WTC11 (cell line): Measurements from ENCODE around the gene CNOT6. TPM values are rescaled to one million over a fixed set of nuclear protein-coding genes. Genes with fewer than 3 reads are reported as not detected.

Experiments
- ATAC-seq: fragments of 200-7000 bp; cut with Tn5 transposase; 2 replicates; pipeline ENCODE4 v1.10.0; 2021; ENCODE audit warnings: mild to moderate bottlenecking, moderate library complexity
- CTCF ChIA-PET: fragments of 300-600 bp; sonication (Branson Sonifier 250); formaldehyde crosslinking; loops from one replicate; lab custom pipeline; 2021; ENCODE audit warnings: antibody characterized with exemption; lab: Charles Lee
- POLR2A ChIA-PET: fragments of 350-600 bp; sonication (Branson Sonifier 250); formaldehyde crosslinking; loops from one replicate; lab custom pipeline; 2021; ENCODE audit warnings: antibody characterized with exemption; lab: Charles Lee
- DNase-seq: peaks from one replicate; pipeline ENCODE4 v3.0.0; 2021; ENCODE audit warnings: low spot score
- H3K27ac Mint-ChIP-seq: 2 replicates; pipeline ENCODE4 v1.8.0; 2021; ENCODE audit warnings: mixed read lengths
- H3K27me3 Mint-ChIP-seq: 2 replicates; pipeline ENCODE4 v1.8.0; 2021; ENCODE audit warnings: low read depth, mild to moderate bottlenecking, moderate library complexity, mixed read lengths
- H3K36me3 Mint-ChIP-seq: 2 replicates; pipeline ENCODE4 v1.8.0; 2021; ENCODE audit warnings: mixed read lengths
- H3K4me1 Mint-ChIP-seq: 2 replicates; pipeline ENCODE4 v1.8.0; 2022; ENCODE audit warnings: mixed read lengths
- H3K4me3 Mint-ChIP-seq: 2 replicates; pipeline ENCODE4 v1.8.0; 2021; ENCODE audit warnings: mild to moderate bottlenecking, moderate library complexity, mixed read lengths
- H3K9me3 Mint-ChIP-seq: 2 replicates; pipeline ENCODE4 v1.8.0; 2021; ENCODE audit warnings: mixed read lengths
- ATF2 ChIP-seq: sonication (generic); formaldehyde crosslinking; IDR thresholded peaks from 2 replicates; pipeline ENCODE4 v1.8.1; 2022; ENCODE audit warnings: low read depth, missing genetic modification reagents, borderline replicate concordance
- ATF6 ChIP-seq: sonication (generic); formaldehyde crosslinking; IDR thresholded peaks from 2 replicates; pipeline ENCODE4 v1.8.1; 2023; ENCODE audit warnings: mild to moderate bottlenecking, missing genetic modification reagents
- CTCF ChIP-seq: fragments of 200-600 bp; IDR thresholded peaks from 2 replicates; pipeline ENCODE4 v1.8.0; 2022; ENCODE audit warnings: antibody characterized with exemption
- E2F4 ChIP-seq: sonication (generic); formaldehyde crosslinking; IDR thresholded peaks from 2 replicates; pipeline ENCODE4 v1.8.1; 2022; ENCODE audit warnings: low read depth, mild to moderate bottlenecking, moderate library complexity, missing genetic modification reagents, borderline replicate concordance
- EMX1 ChIP-seq: fragments of 250-450 bp; sonication (Bioruptor Pico); IDR thresholded peaks from 2 replicates; pipeline ENCODE4 v1.8.0; 2021; ENCODE audit warnings: mild to moderate bottlenecking
- ERG ChIP-seq: fragments of 250-450 bp; sonication (Bioruptor Pico); IDR thresholded peaks from 2 replicates; pipeline ENCODE4 v1.8.0; 2021; ENCODE audit warnings: mild to moderate bottlenecking
- ESRRA ChIP-seq: sonication (generic); formaldehyde crosslinking; IDR thresholded peaks from 2 replicates; pipeline ENCODE4 v1.8.1; 2022; ENCODE audit warnings: mild to moderate bottlenecking, missing genetic modification reagents, borderline replicate concordance
- ETV6 ChIP-seq: sonication (generic); formaldehyde crosslinking; IDR thresholded peaks from 2 replicates; pipeline ENCODE4 v1.8.1; 2022; ENCODE audit warnings: mild to moderate bottlenecking, missing genetic modification reagents
- FOXP1 ChIP-seq: sonication (generic); formaldehyde crosslinking; IDR thresholded peaks from 2 replicates; pipeline ENCODE4 v1.8.0; 2022; ENCODE audit warnings: missing genetic modification reagents, mild to moderate bottlenecking, moderate library complexity, borderline replicate concordance
- GRHL2 ChIP-seq: fragments of 250-450 bp; sonication (Bioruptor Pico); IDR thresholded peaks from 2 replicates; pipeline ENCODE4 v1.8.0; 2022; ENCODE audit warnings: mild to moderate bottlenecking, moderate library complexity; ENCODE audit not compliant: insufficient replicate concordance, severe bottlenecking
- IRF1 ChIP-seq: sonication (generic); formaldehyde crosslinking; IDR thresholded peaks from 2 replicates; pipeline ENCODE4 v1.8.0; 2023; ENCODE audit warnings: missing genetic modification reagents
- IRF2 ChIP-seq: sonication (generic); formaldehyde crosslinking; IDR thresholded peaks from 2 replicates; pipeline ENCODE4 v1.8.0; 2022; ENCODE audit warnings: low read depth, missing genetic modification reagents, borderline replicate concordance
- NFYB ChIP-seq: sonication (generic); formaldehyde crosslinking; conservative IDR thresholded peaks from 2 replicates; pipeline ENCODE4 v1.8.0; 2022; ENCODE audit warnings: low read depth, missing genetic modification reagents
- NR1H2 ChIP-seq: sonication (generic); formaldehyde crosslinking; IDR thresholded peaks from 2 replicates; pipeline ENCODE4 v1.9.0; 2021; ENCODE audit warnings: mild to moderate bottlenecking, moderate library complexity, missing genetic modification reagents
- PRDM15 ChIP-seq: sonication (generic); formaldehyde crosslinking; IDR thresholded peaks from 2 replicates; pipeline ENCODE4 v1.8.0; 2022; ENCODE audit warnings: missing genetic modification reagents
- TP53 ChIP-seq: sonication (generic); formaldehyde crosslinking; IDR thresholded peaks from 2 replicates; pipeline ENCODE4 v1.8.1; 2023; ENCODE audit warnings: mild to moderate bottlenecking, missing genetic modification reagents
- USF2 ChIP-seq: sonication (generic); formaldehyde crosslinking; IDR thresholded peaks from 2 replicates; pipeline ENCODE4 v1.8.1; 2023; ENCODE audit warnings: mild to moderate bottlenecking, missing genetic modification reagents, moderate library complexity
- ZNF121 ChIP-seq: sonication (generic); formaldehyde crosslinking; IDR thresholded peaks from 2 replicates; pipeline ENCODE4 v1.8.0; 2023; ENCODE audit warnings: missing genetic modification reagents
- ZNF138 ChIP-seq: sonication (generic); formaldehyde crosslinking; conservative IDR thresholded peaks from 2 replicates; pipeline ENCODE4 v1.8.1; 2022; ENCODE audit warnings: mild to moderate bottlenecking, moderate library complexity, missing genetic modification reagents
- total RNA-seq: library from RNA; stranded (reverse); gene quantifications from 3 replicates; pipeline ENCODE4 v1.2.3, GENCODE V29; 2021

The CNOT6 gene
- total RNA-seq, 1 experiment from 2014 or later, result 41.0 TPM

- no peak for TF ChIP-seq ATF2
- TF ChIP-seq, all 79 proteins: peak for 0
These were observed 27.4 kb downstream of the CNOT6 start (continued) for GRCh38 chr5:180521591-180521990.

- Mint-ChIP-seq H3K4me3 (no peak overlapping the region), H3K27ac (peak overlapping the region; percentile 33), H3K36me3 (peaks cover 4% of the 10 kb centered on the region), H3K4me1 (peaks cover 71% of the 10 kb centered on the region), H3K9me3 (no peaks in the 10 kb centered on the region), H3K27me3 (no peaks in the 10 kb centered on the region)
- ATAC-seq (no peak), DNase-seq (no peak)
- ChIA-PET CTCF (interaction anchor here (0.6 kb wide), 2 partner anchors 19 to 38 kb away, joined by 3 read pairs; no protein-coding TSS in a partner anchor), POLR2A (no interaction called here)
- TF ChIP-seq NR1H2 (CRISPR knock-in tag) (no peak), IRF1 (CRISPR knock-in tag) (no peak), CTCF (no peak), USF2 (CRISPR knock-in tag) (no peak), EMX1 (CRISPR knock-in tag) (no peak), IRF2 (CRISPR knock-in tag) (no peak), E2F4 (CRISPR knock-in tag) (no peak), ZNF121 (CRISPR knock-in tag) (no peak), TP53 (no peak)
- TF ChIP-seq, all 79 proteins: peak for 0
These were observed 28.2 kb downstream of the CNOT6 start for GRCh38 chr5:180522330-180522729.

- ChIA-PET POLR2A (no interaction called here), CTCF (interaction anchor here (0.6 to 1.5 kb wide), 3 partner anchors 95 to 1158 kb away, joined by 3 to 6 read pairs (median 3); no protein-coding TSS in a partner anchor)
- H3K4me1 Mint-ChIP-seq, result peaks cover 64% of the 10 kb centered on the region
- H3K27me3 Mint-ChIP-seq, result no peaks in the 10 kb centered on the region
- H3K9me3 Mint-ChIP-seq, result no peaks in the 10 kb centered on the region
- peaks cover 13% of the 10 kb centered on the region for H3K36me3 Mint-ChIP-seq
- no peak overlapping the region for H3K4me3 Mint-ChIP-seq
- ATAC-seq (no peak), DNase-seq (no peak)
- peak overlapping the region; percentile 2; the same call in 1 of the 2 replicates for H3K27ac Mint-ChIP-seq
- TF ChIP-seq ESRRA (CRISPR knock-in tag), result no peak
- no peak for TF ChIP-seq GRHL2 (CRISPR knock-in tag)
- TF ChIP-seq ERG (CRISPR knock-in tag), result no peak
- no peak for TF ChIP-seq ATF6 (CRISPR knock-in tag)
- TF ChIP-seq ETV6 (CRISPR knock-in tag), result no peak
- TF ChIP-seq FOXP1 (CRISPR knock-in tag), result no peak
- no peak for TF ChIP-seq PRDM15 (CRISPR knock-in tag)
- TF ChIP-seq NFYB, result no peak
- no peak for TF ChIP-seq ZNF138 (CRISPR knock-in tag)
These were observed 29.7 kb downstream of the CNOT6 start for GRCh38 chr5:180523629-180524466.
